ENCODE results near the gene SECISBP2.

SECISBP2 gene

GRCh38 chr9:89350988-89351557 is 32.8 kb downstream of the SECISBP2 start:
- DNase-seq = no peak

- DNase-seq = no peak
Observed at GRCh38 chr9:89351584-89352300, 33.4 kb downstream of the SECISBP2 start.

- no peak for DNase-seq
Observed at GRCh38 chr9:89352451-89352850, 34.2 kb downstream of the SECISBP2 start.

GRCh38 chr9:89352874-89353649 is 34.8 kb downstream of the SECISBP2 start:
- no peak for DNase-seq

GRCh38 chr9:89353989-89354388 is 35.7 kb downstream of the SECISBP2 start:
- no peak for DNase-seq

- DNase-seq = no peak
Observed at GRCh38 chr9:89354471-89354870, 36.2 kb downstream of the SECISBP2 start.

GRCh38 chr9:89356782-89357181 is 38.5 kb downstream of the SECISBP2 start:
- DNase-seq = no peak

- no peak for DNase-seq
Observed at GRCh38 chr9:89357331-89358197, 39.3 kb downstream of the SECISBP2 start.

- no peak for DNase-seq
Observed at GRCh38 chr9:89358376-89358916, 40.1 kb downstream of the SECISBP2 start.

GRCh38 chr9:89358985-89359384 is 40.7 kb downstream of the SECISBP2 start:
- no peak for DNase-seq

- DNase-seq = no peak
Observed at GRCh38 chr9:89359751-89360261, 41.5 kb downstream of the SECISBP2 start.

- no peak for DNase-seq
Observed at GRCh38 chr9:89360465-89360864, 42.2 kb downstream of the SECISBP2 start.

GRCh38 chr9:89361031-89361430 is 42.7 kb downstream of the SECISBP2 start:
- no peak for DNase-seq

GRCh38 chr9:89361816-89362646 is 43.7 kb downstream of the SECISBP2 start:
- no peak for DNase-seq

GRCh38 chr9:89362647-89363310 is 44.5 kb downstream of the SECISBP2 start:
- DNase-seq = no peak

GRCh38 chr9:89363311-89363670 is 45.0 kb downstream of the SECISBP2 start:
- no peak for DNase-seq

- DNase-seq = no peak
Observed at GRCh38 chr9:89363921-89364665, 45.8 kb downstream of the SECISBP2 start.

- no peak for DNase-seq
Observed at GRCh38 chr9:89364666-89365531, 46.6 kb downstream of the SECISBP2 start.

GRCh38 chr9:89365532-89365912 is 47.2 kb downstream of the SECISBP2 start:
- no peak for DNase-seq

All from NCI-H2227 treated with DMSO at 0.1 percent for 48 hours (cell line).